K562 (cell line): ENCODE measurements around the gene VPS13C. TPM values are rescaled to one million over a fixed set of nuclear protein-coding genes. Genes with fewer than 3 reads are reported as not detected.

Experiments used
- ATAC-seq: fragments of 200-7000 bp; cut with Tn5 transposase; 3 replicates; pipeline ENCODE4 v1.9.1; 2020; ENCODE audit warnings: moderate library complexity
- BruUV-seq: library from RNA; stranded (reverse); fragments of 400-500 nt; replicated peaks from 2 replicates; lab custom pipeline; 2021; lab: Mats Ljungman, UMichigan
- CTCF ChIA-PET: fragments of 300-600 bp; formaldehyde crosslinking; extraction: SDS; loops from one replicate; lab custom pipeline; 2021; ENCODE audit warnings: low intra/inter-chr PET ratio; lab: Yijun Ruan, JAX
- POLR2A ChIA-PET: fragments of 300-600, 350-650 bp; sonication (Branson Sonifier 250); formaldehyde crosslinking; extraction: SDS; loops from one replicate; lab custom pipeline; 2021; ENCODE audit warnings: antibody characterized with exemption, inconsistent platforms; lab: Yijun Ruan, JAX
- DNase-seq, 4 experiments: peaks; one replicate each; pipeline versions ENCODE4 v3.0.0 to v3.0.0-alpha.2; 2011 to 2018; ENCODE audit warnings: low spot score in 3 of 4, mixed read lengths in 3 of 4; ENCODE audit errors: extremely low read depth in 1 of 4
- FAIRE-seq: peaks from 2 replicates; lab custom pipeline; 2011; peaks lifted over from hg19 to GRCh38; lab: Jason Lieb, UNC
- H2AFZ ChIP-seq: 2 replicates; pipeline ENCODE4 v1.6.0; 2011; ENCODE audit warnings: low read depth, low read length, control low read depth, inconsistent platforms
- H3K27ac ChIP-seq: fragments of 200-600 bp; 3 replicates; pipeline ENCODE4 v1.8.0; 2011; ENCODE audit warnings: low read depth, mild to moderate bottlenecking, control low read depth, inconsistent platforms, low read length, moderate library complexity, mixed read lengths; ENCODE audit errors: extremely low read depth
- H3K27me3 ChIP-seq, 2 experiments: fragments of 300-600 bp in 1 of 2; 2 replicates in 1 of 2; 3 replicates in 1 of 2; pipeline versions ENCODE4 v1.6.0 to v1.8.0; 2011; ENCODE audit warnings: inconsistent platforms in 2 of 2, low read length in 2 of 2, mild to moderate bottlenecking in 1 of 2, mixed read lengths in 1 of 2, moderate library complexity in 1 of 2; ENCODE audit not compliant: control insufficient read depth in 2 of 2, insufficient read depth in 2 of 2
- H3K36me3 ChIP-seq: fragments of 300-600 bp; 3 replicates; pipeline ENCODE4 v1.8.0; 2011; ENCODE audit warnings: mild to moderate bottlenecking, low read length, inconsistent platforms; ENCODE audit not compliant: control insufficient read depth, insufficient read depth
- H3K4me1 ChIP-seq, 2 experiments: fragments of 200-600 bp in 1 of 2; replicated peaks in 1 of 2; 2 replicates in 1 of 2; 3 replicates in 1 of 2; pipeline versions ENCODE4 v1.5.1 to v1.8.0; 2011; ENCODE audit warnings: inconsistent platforms in 2 of 2, low read length in 2 of 2, mild to moderate bottlenecking in 1 of 2, mixed read lengths in 1 of 2, moderate library complexity in 1 of 2; ENCODE audit not compliant: control insufficient read depth in 2 of 2, insufficient read depth in 2 of 2
- H3K4me2 ChIP-seq: 2 replicates; pipeline ENCODE4 v1.6.1; 2011; ENCODE audit warnings: low read length, control low read depth, inconsistent platforms, mixed read lengths; ENCODE audit not compliant: insufficient read depth
- H3K4me3 ChIP-seq: fragments of 200-600 bp; sonication (generic), shearing (Covaris generic); 2 replicates; pipeline ENCODE4 v1.5.1; 2016; ENCODE audit warnings: control low read depth, inconsistent platforms
- H3K79me2 ChIP-seq: fragments of 200-600 bp; 3 replicates; pipeline ENCODE4 v1.8.0; 2011; ENCODE audit warnings: low read length, inconsistent platforms; ENCODE audit not compliant: control insufficient read depth, insufficient read depth
- H3K9ac ChIP-seq, 2 experiments: 2 replicates each; pipeline versions ENCODE4 v1.6.0 to v1.6.1; 2011; ENCODE audit warnings: low read depth in 2 of 2, low read length in 2 of 2, control low read depth in 1 of 2, inconsistent platforms in 1 of 2, mild to moderate bottlenecking in 1 of 2, mixed read lengths in 1 of 2; ENCODE audit not compliant: insufficient read depth in 1 of 2
- H3K9me1 ChIP-seq: one replicate; pipeline ENCODE4 v1.6.0; 2011; ENCODE audit warnings: inconsistent platforms, mild to moderate bottlenecking, low read length, moderate library complexity; ENCODE audit not compliant: control insufficient read depth, insufficient read depth
- H3K9me3 ChIP-seq: replicated peaks from 2 replicates; pipeline ENCODE4 v1.5.1; 2011; ENCODE audit warnings: low read depth, low read length, inconsistent platforms; ENCODE audit not compliant: control insufficient read depth, insufficient read depth
- H4K20me1 ChIP-seq: replicated peaks from 2 replicates; pipeline ENCODE4 v1.6.1; 2011; ENCODE audit warnings: low read length, inconsistent platforms, mixed read lengths; ENCODE audit not compliant: control insufficient read depth, insufficient read depth
- ATF6 ChIP-seq: sonication (generic); formaldehyde crosslinking; IDR thresholded peaks from 2 replicates; pipeline ENCODE4 v1.4.0; 2020; ENCODE audit warnings: mild to moderate bottlenecking, missing genetic modification reagents
- KDM4B ChIP-seq, 2 experiments: fragments of 450-650 bp in 1 of 2; sonication (generic) in 1 of 2; IDR thresholded peaks; 2 replicates each; pipeline ENCODE4 v1.6.1; 2016 to 2017; ENCODE audit warnings: borderline replicate concordance in 2 of 2, antibody characterized with exemption in 1 of 2, low read depth in 1 of 2, mild to moderate bottlenecking in 1 of 2
- TSHZ1 ChIP-seq: fragments of 250-450 bp; sonication (Bioruptor Pico); IDR thresholded peaks from 2 replicates; pipeline ENCODE4 v1.4.0; 2020; ENCODE audit warnings: mild to moderate bottlenecking, moderate library complexity
- ZNF316 ChIP-seq: fragments of 450-650 bp; IDR thresholded peaks from 2 replicates; pipeline ENCODE4 v1.6.1; 2016
- WGBS: fragments of 100-300 bp; shearing (Covaris generic); methylation state at CpG from one replicate; pipeline ENCODE4 v1.1.6; 2016; ENCODE audit warnings: low coverage, mixed read lengths; ENCODE audit not compliant: insufficient coverage; ENCODE audit errors: missing lambda C conversion rate; 5-methylcytosine and 5-hydroxymethylcytosine counted together
- in situ Hi-C: fragments of 300-500 bp; cut with MboI; formaldehyde crosslinking; loops from 4 replicates; pipeline ENCODE4 v1.15.0; 2018; ENCODE audit warnings: inconsistent platforms, mixed read lengths
- intact Hi-C: fragments of 100-400 bp; cut with micrococcal nuclease; formaldehyde crosslinking; loops from 2 replicates; pipeline ENCODE4 v1.14.2; 2022
- polyA plus RNA-seq, 8 experiments: library from polyadenylated mRNA; depleted of rRNA in 4 of 8; stranded (reverse) in 5 of 8; unstranded in 3 of 8; fragments of >200 nt; fragmentation: Nextera tagmentation in 2 of 8; fragmentation: Illumina TruSeq in 1 of 8; extraction: Ambion mirVana in 2 of 8; extraction: Trizol in 1 of 8; gene quantifications; 2 replicates each; pipeline versions ENCODE4 v1.2.1 to v1.2.3, GENCODE V29; 2011 to 2014; ENCODE audit warnings: inconsistent platforms in 1 of 8, missing spikeins in 1 of 8
- total RNA-seq, 7 experiments: library from RNA; depleted of rRNA in 6 of 7; stranded (reverse); fragments of >200 nt in 6 of 7; fragmentation: Illumina TruSeq in 2 of 7; extraction: Trizol in 2 of 7; gene quantifications; 2 replicates each; pipeline versions ENCODE4 v1.2.1 to v1.2.3, GENCODE V29; 2011 to 2021; ENCODE audit warnings: low replicate concordance in 1 of 7

Gene VPS13C
- total and polyA plus RNA-seq, 9 of the 15 experiments (the other 6 are each of a cell fraction or from before 2014, with no cell fraction given) = 5.2 to 32.3 (median 15.7) TPM

GRCh38 chr15:61869656-61870055 is 190.6 kb downstream of the VPS13C start:
- ChIA-PET CTCF (no interaction called here), POLR2A (interaction anchor here (1.1 kb wide), 1 partner anchor 12 kb away, joined by 3 read pairs; no protein-coding TSS in a partner anchor)
- Histone ChIP-seq H3K36me3 (peaks cover 29% of the 10 kb centered on the region; the same call in 2 of the 3 replicates), H3K9me3 (no peaks in the 10 kb centered on the region), H3K9ac (no peak overlapping the region), H3K27ac (no peak overlapping the region), H3K4me2 (no peak overlapping the region), H3K9me1 (no peaks in the 10 kb centered on the region), H4K20me1 (no peaks in the 10 kb centered on the region), H3K4me3 (no peak overlapping the region), H3K27me3 (no peaks in the 10 kb centered on the region), H2AFZ (no peak overlapping the region), H3K79me2 (no peaks in the 10 kb centered on the region), H3K4me1 (no peaks in the 10 kb centered on the region)
- in situ Hi-C loops (loop anchor here (5.0 to 10.0 kb wide), 2 partner anchors 195 to 383 kb away; partner anchors contain the start of genes C2CD4A and VPS13C), intact Hi-C loops (loop anchor here (5.0 kb wide), 1 partner anchor 383 kb away; no protein-coding TSS in a partner anchor)
- WGBS = 88% methylated on average over 3 of the region's 3 CpGs
- ATAC-seq (no peak), DNase-seq (no peak), FAIRE-seq (no peak)
- no TSS peak for BruUV-seq
- no peak for TF ChIP-seq KDM4B (IDR thresholded peaks at IDR 0.05; ENCODE audit: borderline replicate concordance in 2 of 2, low read depth in 1 of 2)
- peak; percentile 23; the same call in 1 of the 2 replicates for TF ChIP-seq ZNF316
- TF ChIP-seq TSHZ1 (CRISPR knock-in tag) = no peak
- no peak for TF ChIP-seq ATF6 (CRISPR knock-in tag)
